Osteocyte (in vitro differentiated cells): ENCODE data around the gene SOX1. TPM values are rescaled to one million over a fixed set of nuclear protein-coding genes. Genes with fewer than 3 reads are reported as not detected.

Experiments
- DNase-seq: peaks from one replicate; pipeline ENCODE4 v3.0.0; 2021; ENCODE audit warnings: mixed read lengths; ENCODE audit not compliant: unreplicated experiment; ENCODE audit errors: extremely low spot score
- H3K27ac Mint-ChIP-seq: one replicate; pipeline ENCODE4 v1.8.0; 2021; ENCODE audit warnings: mild to moderate bottlenecking, mixed read lengths; ENCODE audit not compliant: unreplicated experiment
- H3K27me3 Mint-ChIP-seq: one replicate; pipeline ENCODE4 v1.8.0; 2021; ENCODE audit warnings: mixed read lengths; ENCODE audit not compliant: unreplicated experiment
- H3K36me3 Mint-ChIP-seq: one replicate; pipeline ENCODE4 v1.8.0; 2021; ENCODE audit warnings: mixed read lengths; ENCODE audit not compliant: unreplicated experiment
- H3K4me1 Mint-ChIP-seq: one replicate; pipeline ENCODE4 v1.8.0; 2021; ENCODE audit warnings: mixed read lengths; ENCODE audit not compliant: unreplicated experiment
- H3K4me3 Mint-ChIP-seq: one replicate; pipeline ENCODE4 v1.8.0; 2021; ENCODE audit warnings: mild to moderate bottlenecking, moderate library complexity, mixed read lengths; ENCODE audit not compliant: unreplicated experiment
- H3K9me3 Mint-ChIP-seq: one replicate; pipeline ENCODE4 v1.8.0; 2021; ENCODE audit warnings: mixed read lengths; ENCODE audit not compliant: unreplicated experiment
- CTCF ChIP-seq: fragments of 200-600 bp; sonication (generic); IDR thresholded peaks from 2 replicates; pipeline ENCODE4 v1.5.0; 2021; ENCODE audit warnings: antibody characterized with exemption, mild to moderate bottlenecking, moderate library complexity
- total RNA-seq: library from RNA; stranded (reverse); gene quantifications from 2 replicates; pipeline ENCODE4 v1.2.1, GENCODE V29; 2021

SOX1 gene
- total RNA-seq, 1 donor from 2014 or later = not detected

GRCh38 chr13:112116187-112116950 lies 49.4 kb downstream of the SOX1 start:
- H3K27me3 Mint-ChIP-seq = peaks cover 6% of the 10 kb centered on the region
- H3K36me3 Mint-ChIP-seq = no peaks in the 10 kb centered on the region
- peak; percentile 68 for DNase-seq
- TF ChIP-seq CTCF = no peak
- no peaks in the 10 kb centered on the region for H3K4me1 Mint-ChIP-seq
- H3K27ac Mint-ChIP-seq = no peak overlapping the region
- no peak overlapping the region for H3K4me3 Mint-ChIP-seq
- no peaks in the 10 kb centered on the region for H3K9me3 Mint-ChIP-seq

GRCh38 chr13:112117258-112117954 lies 50.5 kb downstream of the SOX1 start:
- Mint-ChIP-seq H3K4me3 (no peak overlapping the region), H3K27ac (no peak overlapping the region), H3K4me1 (no peaks in the 10 kb centered on the region), H3K27me3 (no peaks in the 10 kb centered on the region), H3K9me3 (no peaks in the 10 kb centered on the region), H3K36me3 (no peaks in the 10 kb centered on the region)
- TF ChIP-seq CTCF = no peak
- peak; percentile 81 for DNase-seq

- Mint-ChIP-seq H3K27ac (no peak overlapping the region), H3K4me1 (no peaks in the 10 kb centered on the region), H3K9me3 (no peaks in the 10 kb centered on the region), H3K4me3 (no peak overlapping the region), H3K27me3 (no peaks in the 10 kb centered on the region), H3K36me3 (no peaks in the 10 kb centered on the region)
- no peak for DNase-seq
- no peak for TF ChIP-seq CTCF
These were observed 51.0 kb downstream of the SOX1 start for GRCh38 chr13:112117955-112118302.

- Mint-ChIP-seq H3K36me3 (no peaks in the 10 kb centered on the region), H3K27ac (no peak overlapping the region), H3K27me3 (peaks cover 2% of the 10 kb centered on the region), H3K4me1 (no peaks in the 10 kb centered on the region), H3K9me3 (no peaks in the 10 kb centered on the region), H3K4me3 (no peak overlapping the region)
- peak; percentile 67 for DNase-seq
- TF ChIP-seq CTCF = no peak
These were observed 51.6 kb downstream of the SOX1 start for GRCh38 chr13:112118451-112119064.
